NCI-H2107 (cell line): Measurements from ENCODE around the gene KLF2.
"Not testable (repeated sequence)": the region's sequence is repeated elsewhere in the genome, so short reads cannot be mapped to it uniquely, and the experiment has no call there.

Experiments
- DNase-seq: peaks from one replicate; lab custom pipeline; 2025; lab: John Stamatoyannopoulos, UW

The KLF2 gene

GRCh38 chr19:16338470-16339360 lies 14.1 kb downstream of the KLF2 start:
- no peak for DNase-seq

- no peak for DNase-seq
These were observed 14.7 kb downstream of the KLF2 start for GRCh38 chr19:16339361-16339725.

GRCh38 chr19:16340092-16340491 lies 15.5 kb downstream of the KLF2 start:
- no peak for DNase-seq

GRCh38 chr19:16340654-16341053 lies 16.0 kb downstream of the KLF2 start:
- no peak for DNase-seq

- DNase-seq, result peak; percentile 32
These were observed 17.5 kb downstream of the KLF2 start for GRCh38 chr19:16342002-16342715.

- DNase-seq, result no peak
These were observed 18.5 kb downstream of the KLF2 start for GRCh38 chr19:16343156-16343555.

GRCh38 chr19:16345457-16345856 lies 20.8 kb downstream of the KLF2 start:
- no peak for DNase-seq

- DNase-seq, result not testable (repeated sequence)
These were observed 22.5 kb downstream of the KLF2 start for GRCh38 chr19:16347099-16347498.

GRCh38 chr19:16347706-16348105 lies 23.1 kb downstream of the KLF2 start:
- no peak for DNase-seq

GRCh38 chr19:16349551-16350152 lies 25.0 kb downstream of the KLF2 start:
- DNase-seq, result no peak

GRCh38 chr19:16351133-16351809 lies 26.6 kb downstream of the KLF2 start:
- DNase-seq, result no peak

- no peak for DNase-seq
These were observed 30.8 kb downstream of the KLF2 start for GRCh38 chr19:16355293-16356043.

- DNase-seq, result no peak
These were observed 33.8 kb downstream of the KLF2 start for GRCh38 chr19:16358456-16358855.

GRCh38 chr19:16359074-16359473 lies 34.4 kb downstream of the KLF2 start:
- no peak for DNase-seq

- no peak for DNase-seq
These were observed 35.3 kb downstream of the KLF2 start for GRCh38 chr19:16359964-16360363.

GRCh38 chr19:16360738-16361137 lies 36.1 kb downstream of the KLF2 start:
- no peak for DNase-seq

- no peak for DNase-seq
These were observed 36.6 kb downstream of the KLF2 start for GRCh38 chr19:16361254-16361653.

GRCh38 chr19:16361926-16362325 lies 37.3 kb downstream of the KLF2 start:
- DNase-seq, result no peak

- DNase-seq, result no peak
These were observed 38.7 kb downstream of the KLF2 start for GRCh38 chr19:16363133-16363851.

- no peak for DNase-seq
These were observed 39.2 kb downstream of the KLF2 start for GRCh38 chr19:16363852-16364230.
